HG03159 (cell line): ENCODE results near the gene KRT35.
A peak's percentile ranks its signal among the peaks of the same experiment; 100 is the strongest.

Experiments
- ATAC-seq: cut with Tn5 transposase; IDR thresholded peaks from one replicate; pipeline ENCODE4 v1.9.1; 2021; ENCODE audit warnings: mild to moderate bottlenecking, moderate library complexity; ENCODE audit not compliant: unreplicated experiment

Gene KRT35

GRCh38 chr17:41512546-41513167, 31.7 kb upstream of the KRT35 start:
- ATAC-seq, result no peak

- ATAC-seq, result no peak
These were observed 30.8 kb upstream of the KRT35 start for GRCh38 chr17:41511716-41512115.

GRCh38 chr17:41511116-41511515, 30.2 kb upstream of the KRT35 start:
- no peak for ATAC-seq

GRCh38 chr17:41510251-41511065, 29.5 kb upstream of the KRT35 start:
- no peak for ATAC-seq

- no peak for ATAC-seq
These were observed 26.4 kb upstream of the KRT35 start for GRCh38 chr17:41507315-41507880.

- no peak for ATAC-seq
These were observed 25.1 kb upstream of the KRT35 start for GRCh38 chr17:41505809-41506767.

GRCh38 chr17:41505007-41505808, 24.3 kb upstream of the KRT35 start, which contains the start of gene KRT13:
Gene KRT13, minus strand, starts transcription at chr17:41505612. Its CDS starts 62 bp downstream, at chr17:41505550.
- no peak for ATAC-seq

GRCh38 chr17:41504246-41504977, 23.5 kb upstream of the KRT35 start:
- ATAC-seq, result no peak

- ATAC-seq, result no peak
These were observed 22.3 kb upstream of the KRT35 start for GRCh38 chr17:41503202-41503601.

- no peak for ATAC-seq
These were observed 19.4 kb upstream of the KRT35 start for GRCh38 chr17:41500131-41500911.

- ATAC-seq, result no peak
These were observed 18.8 kb upstream of the KRT35 start for GRCh38 chr17:41499714-41500113.

GRCh38 chr17:41498276-41498675, 17.3 kb upstream of the KRT35 start:
- no peak for ATAC-seq

- peak; percentile 73 for ATAC-seq
These were observed 16.0 kb upstream of the KRT35 start for GRCh38 chr17:41496803-41497484.

- ATAC-seq, result no peak
These were observed 13.6 kb upstream of the KRT35 start for GRCh38 chr17:41494524-41494923.

GRCh38 chr17:41492771-41493170, 11.8 kb upstream of the KRT35 start:
- ATAC-seq, result no peak

- no peak for ATAC-seq
These were observed 11.4 kb upstream of the KRT35 start for GRCh38 chr17:41492351-41492750.

- ATAC-seq, result no peak
These were observed 10.5 kb upstream of the KRT35 start for GRCh38 chr17:41491476-41491875.
